Heart right ventricle (tissue), 16 donors: Measurements from ENCODE around the gene SLPI. TPM values are rescaled to one million over a fixed set of nuclear protein-coding genes. Genes with fewer than 3 reads are reported as not detected.
A peak's percentile ranks its signal among the peaks of the same experiment; 100 is the strongest.

Source experiments
- ATAC-seq, 8 donors: fragments of 200-7000 bp; cut with Tn5 transposase; one replicate each; pipeline ENCODE4 v1.9.1; 2020; ENCODE audit warnings: mild to moderate bottlenecking in 8 of 8, moderate library complexity in 8 of 8, moderate number of reproducible peaks in 1 of 8
- DNase-seq, 2 donors: peaks; one replicate each; pipeline ENCODE4 v3.0.0-alpha.2; 2020
- H3K27ac ChIP-seq, 10 donors: fragments of 200-600 bp; sonication (generic) in 2 of 10; one replicate each; pipeline versions ENCODE4 v1.5.0 to v1.8.0; 2020 to 2022; ENCODE audit warnings: mild to moderate bottlenecking in 3 of 10
- H3K27me3 ChIP-seq, 7 donors: fragments of 200-600 bp; one replicate each; pipeline ENCODE4 v1.8.0; 2021 to 2022; ENCODE audit warnings: mild to moderate bottlenecking in 2 of 7
- H3K36me3 ChIP-seq, 9 donors: fragments of 200-600 bp; sonication (generic) in 1 of 9; one replicate each; pipeline versions ENCODE4 v1.5.0 to v1.8.0; 2020 to 2022; ENCODE audit warnings: mild to moderate bottlenecking in 2 of 9
- H3K4me1 ChIP-seq, 9 donors: fragments of 200-600 bp; sonication (generic) in 1 of 9; one replicate each; pipeline versions ENCODE4 v1.5.0 to v1.8.0; 2020 to 2022; ENCODE audit warnings: mild to moderate bottlenecking in 4 of 9
- H3K4me3 ChIP-seq, 10 donors: fragments of 200-600 bp; sonication (generic) in 2 of 10; one replicate each; pipeline versions ENCODE4 v1.5.0 to v1.8.0; 2020 to 2022; ENCODE audit warnings: mild to moderate bottlenecking in 7 of 10, moderate library complexity in 2 of 10
- H3K9me3 ChIP-seq, 11 donors: fragments of 200-600 bp in 10 of 11; sonication (generic) in 2 of 11; one replicate each; pipeline versions ENCODE4 v1.5.0 to v1.8.0; 2013 to 2022; ENCODE audit warnings: mild to moderate bottlenecking in 2 of 11, control low read depth in 1 of 11, moderate library complexity in 1 of 11
- CTCF ChIP-seq, 9 donors: fragments of 200-600 bp; sonication (generic) in 2 of 9; IDR thresholded peaks; one replicate each; pipeline versions ENCODE4 v1.5.0 to v1.8.0; 2021 to 2022; ENCODE audit warnings: antibody characterized with exemption in 9 of 9, mild to moderate bottlenecking in 5 of 9, moderate library complexity in 1 of 9
- WGBS, 2 donors: extraction: QIAGEN DNeasy Blood & Tissue Kit; methylation state at CpG; one replicate each; pipeline ENCODE4 v1.1.7; 2013; ENCODE audit warnings: inconsistent platforms in 1 of 2; 5-methylcytosine and 5-hydroxymethylcytosine counted together
- intact Hi-C, 10 donors: fragments of 100-400 bp; cut with DNase I; formaldehyde crosslinking; loops; one replicate each; pipeline versions ENCODE4 v1.11.1 to v1.14.2; 2022
- polyA plus RNA-seq, 2 donors: library from polyadenylated mRNA; stranded (reverse); fragments of 200-250 nt; gene quantifications; one replicate each; pipeline ENCODE4 v1.2.3, GENCODE V29; 2013
- total RNA-seq, 10 donors: library from RNA; stranded (reverse); fragmentation: NEBNext Ultra II Directional in 3 of 10; extraction: Animal tissue kit (Norgen Biotek cat#: 25700) in 3 of 10; gene quantifications; one replicate each; pipeline versions ENCODE4 v1.2.1 to v1.2.4, GENCODE V29; 2021 to 2023
- donor health status: Arrhythmogenic right ventricular cardiomyopathy.
- donor health status: ischemic (EF 13 %, LVEDD 7.1; RV severe dilation, severe dysfunction).
- donor health status: healthy with polysubstance abuse.
- donor health status: DM: no; HTN: yes; CAD: no.
- donor health status: DM: no; HTN: no; CAD: no.
- donor health status: ischemic (EF 25% LVEDD 6.9; RV normal size, moderate dysfunction).
- donor health status: ischemic (EF 25% LVEDD 5.7; RV mildly dilated, moderate dysfunction).
- donor health status: healthy.
- donor health status: DM: yes; HTN: yes; CAD: no.
- donor health status: Ischemic cardiomyopathy.
- donor health status: ischemic (EF 35%, LVEDD 5.7; RV mildly dilated, moderate dysfunction).
- donor health status: nonischemic (EF 11% LVEDD 7.7; RV severe dilation, severe dysfunction).
- donor health status: DM: yes; HTN: yes; CAD: no.
- donor health status: PGD.
- donor health status: ischemic (EF 29% LVEDD 5.4; RV normal size, mild dysfunction).
- donor health status: nonischemic (EF 23%, LVEDD 6.1; RV moderate dilation, normal function).

The SLPI gene
- total and polyA plus RNA-seq, 12 donors: 0.43 to 5.1 (median 1.8) TPM; not detected in 4

GRCh38 chr20:45229264-45230056 is 24.9 kb downstream of the SLPI start:
- Histone ChIP-seq H3K27me3 (peaks cover 0 to 53% (median 40%) of the 10 kb centered on the region in 7 donors), H3K4me1 (no peaks in the 10 kb centered on the region), H3K4me3 (no peak overlapping the region), H3K27ac (no peak overlapping the region), H3K9me3 (peaks cover 0 to 9% (median 5%) of the 10 kb centered on the region in 11 donors), H3K36me3 (no peaks in the 10 kb centered on the region)
- DNase-seq: peak in 1 of 2 donors; percentile 13
- peak in 4 of 9 donors; percentile 10 to 52 (median 14) for TF ChIP-seq CTCF (IDR thresholded peaks at IDR 0.05)
- no peak for ATAC-seq
- intact Hi-C loops: no loop called here
- 61 to 66% methylated on average over 18 of the region's 18 CpGs for WGBS, 2 donors

GRCh38 chr20:45226287-45226686 is 28.1 kb downstream of the SLPI start:
- H3K4me1 ChIP-seq: no peaks in the 10 kb centered on the region
- H3K27ac ChIP-seq: no peak overlapping the region
- H3K4me3 ChIP-seq: no peak overlapping the region
- intact Hi-C loops: no loop called here
- no peak for TF ChIP-seq CTCF (IDR thresholded peaks at IDR 0.05)
- ATAC-seq (no peak), DNase-seq (no peak)
- H3K36me3 ChIP-seq: no peaks in the 10 kb centered on the region
- no peaks in the 10 kb centered on the region for H3K9me3 ChIP-seq
- 73 to 93% methylated on average over 1 of the region's 1 CpG for WGBS, 2 donors
- peaks cover 0 to 71% (median 46%) of the 10 kb centered on the region in 7 donors for H3K27me3 ChIP-seq

GRCh38 chr20:45223136-45223535 is 31.2 kb downstream of the SLPI start:
- ATAC-seq (no peak), DNase-seq (no peak)
- intact Hi-C loops: no loop called here
- Histone ChIP-seq H3K27me3 (peaks cover 0 to 52% (median 30%) of the 10 kb centered on the region in 7 donors), H3K27ac (no peak overlapping the region), H3K4me1 (peaks cover 0 to 3% (median 0%) of the 10 kb centered on the region in 9 donors), H3K9me3 (no peaks in the 10 kb centered on the region), H3K4me3 (no peak overlapping the region), H3K36me3 (no peaks in the 10 kb centered on the region)
- no peak for TF ChIP-seq CTCF (IDR thresholded peaks at IDR 0.05)

- Histone ChIP-seq H3K36me3 (no peaks in the 10 kb centered on the region), H3K4me1 (peaks cover 0 to 3% (median 0%) of the 10 kb centered on the region in 9 donors), H3K27me3 (peaks cover 0 to 42% (median 22%) of the 10 kb centered on the region in 7 donors), H3K27ac (no peak within 1 kb of the TSS), H3K4me3 (no peak within 1 kb of the TSS), H3K9me3 (no peaks in the 10 kb centered on the region)
- ATAC-seq: no peak
- no peak for TF ChIP-seq CTCF (IDR thresholded peaks at IDR 0.05)
- intact Hi-C loops: no loop called here
- no peak for DNase-seq
- 94% methylated on average over 4 of the region's 4 CpGs for WGBS, 2 donors
Measured at GRCh38 chr20:45221076-45221475, 33.3 kb downstream of the SLPI start, which contains the start of gene SEMG2. Gene SEMG2 (plus strand): TSS chr20:45221373. CDS start chr20:45221390, 17 bp downstream.
